Mesendoderm (in vitro differentiated cells): Measurements from ENCODE around the gene CNTN4.
A peak's percentile ranks its signal among the peaks of the same experiment; 100 is the strongest.

Experiments used
- DNase-seq: peaks from one replicate; pipeline ENCODE4 v3.0.0; 2013
- H2AK5ac ChIP-seq: 2 replicates; pipeline ENCODE4 v1.6.1; 2013; ENCODE audit warnings: low read length, inconsistent platforms
- H2BK120ac ChIP-seq: 2 replicates; pipeline ENCODE4 v1.6.1; 2013; ENCODE audit warnings: low read depth, mild to moderate bottlenecking, low read length, moderate library complexity, mixed read lengths
- H2BK15ac ChIP-seq: replicated peaks from 2 replicates; pipeline ENCODE4 v1.6.1; 2013; ENCODE audit warnings: low read depth, mild to moderate bottlenecking, moderate library complexity
- H2BK5ac ChIP-seq: 2 replicates; pipeline ENCODE4 v1.6.1; 2013; ENCODE audit warnings: low read length, inconsistent platforms
- H3K18ac ChIP-seq: 2 replicates; pipeline ENCODE4 v1.6.1; 2013; ENCODE audit warnings: mild to moderate bottlenecking, low read length, mixed read lengths
- H3K23ac ChIP-seq: one replicate; pipeline ENCODE4 v1.6.1; 2013; ENCODE audit warnings: low read length
- H3K27ac ChIP-seq: 2 replicates; pipeline ENCODE4 v1.5.1; 2013; ENCODE audit warnings: low read depth, mild to moderate bottlenecking, inconsistent platforms, low read length, moderate library complexity
- H3K27me3 ChIP-seq: 2 replicates; pipeline ENCODE4 v1.6.1; 2013; ENCODE audit warnings: low read length, control low read depth, mild to moderate bottlenecking, inconsistent platforms; ENCODE audit not compliant: insufficient read depth, poor library complexity
- H3K36me3 ChIP-seq: 2 replicates; pipeline ENCODE4 v1.6.1; 2013; ENCODE audit warnings: low read length, inconsistent platforms; ENCODE audit not compliant: control insufficient read depth, insufficient read depth
- H3K4ac ChIP-seq: one replicate; pipeline ENCODE4 v1.6.1; 2013; ENCODE audit warnings: low read depth, mild to moderate bottlenecking, low read length, moderate library complexity
- H3K4me1 ChIP-seq: 2 replicates; pipeline ENCODE4 v1.6.1; 2013; ENCODE audit warnings: low read depth, low read length, inconsistent platforms; ENCODE audit not compliant: control insufficient read depth
- H3K4me2 ChIP-seq: 2 replicates; pipeline ENCODE4 v1.6.1; 2013; ENCODE audit warnings: low read length
- H3K4me3 ChIP-seq: 2 replicates; pipeline ENCODE4 v1.5.1; 2013; ENCODE audit warnings: mild to moderate bottlenecking, low read length
- H3K56ac ChIP-seq: one replicate; pipeline ENCODE4 v1.6.1; 2013; ENCODE audit warnings: low read length
- H3K79me1 ChIP-seq: 2 replicates; pipeline ENCODE4 v1.6.1; 2013; ENCODE audit warnings: low read length, inconsistent platforms
- H3K79me2 ChIP-seq: 2 replicates; pipeline ENCODE4 v1.6.1; 2013; ENCODE audit warnings: mild to moderate bottlenecking, low read length; ENCODE audit not compliant: control insufficient read depth, insufficient read depth
- H3K9ac ChIP-seq: 2 replicates; pipeline ENCODE4 v1.6.1; 2013; ENCODE audit warnings: low read length, inconsistent platforms
- H4K5ac ChIP-seq: one replicate; pipeline ENCODE4 v1.6.1; 2013; ENCODE audit warnings: low read length
- H4K8ac ChIP-seq: one replicate; pipeline ENCODE4 v1.6.1; 2013; ENCODE audit warnings: low read depth, mild to moderate bottlenecking, control low read depth, low read length, moderate library complexity
- WGBS: extraction: QIAGEN DNeasy Blood & Tissue Kit; methylation state at CpG from one replicate; pipeline ENCODE4 v1.1.7; 2013; ENCODE audit warnings: low lambda C conversion rate, missing lambda C conversion rate; ENCODE audit not compliant: insufficient coverage; ENCODE audit errors: extremely low coverage; 5-methylcytosine and 5-hydroxymethylcytosine counted together

The CNTN4 gene

DNA sequence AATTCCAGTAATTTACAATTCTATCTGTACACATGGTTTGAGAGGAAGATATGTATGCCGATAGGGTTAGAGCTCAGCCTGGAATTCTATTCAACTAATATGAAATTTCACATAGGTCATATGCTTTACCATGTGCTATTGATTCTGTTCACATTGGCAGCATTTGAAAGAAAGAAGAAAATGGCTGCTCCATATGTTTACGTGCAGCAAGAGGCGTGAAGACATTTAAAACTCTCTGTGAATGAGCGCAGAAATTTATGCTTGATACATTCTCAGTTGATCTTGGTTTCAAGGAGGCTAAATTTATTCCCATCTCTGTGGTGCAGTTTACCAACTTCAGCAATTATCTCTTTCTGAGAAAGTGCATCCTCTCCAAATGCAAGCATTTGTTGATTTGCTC, 478.9 kb downstream of the CNTN4 start:
- Histone ChIP-seq H2AK5ac (no peak overlapping the region), H3K18ac (no peak overlapping the region), H3K79me2 (no peaks in the 10 kb centered on the region), H3K4me2 (no peak overlapping the region), H3K79me1 (no peaks in the 10 kb centered on the region), H2BK120ac (no peak overlapping the region), H3K23ac (no peak overlapping the region), H3K4me1 (no peaks in the 10 kb centered on the region), H4K8ac (no peak overlapping the region), H3K36me3 (no peaks in the 10 kb centered on the region), H4K5ac (no peak overlapping the region), H2BK5ac (no peak overlapping the region), H3K4me3 (no peak overlapping the region), H3K27me3 (no peaks in the 10 kb centered on the region), H3K56ac (no peak overlapping the region), H3K27ac (no peak overlapping the region), H3K9ac (no peak overlapping the region), H3K4ac (no peak overlapping the region), H2BK15ac (no peak overlapping the region)
- WGBS, result no CpG with 5 or more reads among the region's 4 CpGs
- no peak for DNase-seq

DNA sequence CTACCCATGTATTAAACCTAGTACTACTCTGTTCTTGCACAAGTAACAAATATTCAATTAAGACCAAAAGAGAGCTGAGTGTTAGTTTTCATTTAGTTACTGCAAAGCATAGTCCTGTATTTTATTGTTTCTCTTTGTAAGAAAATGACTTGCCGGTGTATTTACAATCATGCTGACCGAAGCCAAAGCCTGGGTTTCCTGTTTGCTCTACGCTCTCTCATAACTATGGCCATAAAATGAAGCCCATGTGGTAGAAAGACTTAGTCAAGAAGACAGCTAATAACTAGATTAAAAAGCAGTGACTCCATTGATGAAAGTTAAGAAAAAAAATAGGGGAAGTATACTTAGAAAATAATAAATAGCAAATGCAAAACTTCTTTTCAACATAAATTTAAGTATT, 479.9 kb downstream of the CNTN4 start:
- Histone ChIP-seq H3K56ac (no peak overlapping the region), H3K27ac (no peak overlapping the region), H3K23ac (no peak overlapping the region)

DNA sequence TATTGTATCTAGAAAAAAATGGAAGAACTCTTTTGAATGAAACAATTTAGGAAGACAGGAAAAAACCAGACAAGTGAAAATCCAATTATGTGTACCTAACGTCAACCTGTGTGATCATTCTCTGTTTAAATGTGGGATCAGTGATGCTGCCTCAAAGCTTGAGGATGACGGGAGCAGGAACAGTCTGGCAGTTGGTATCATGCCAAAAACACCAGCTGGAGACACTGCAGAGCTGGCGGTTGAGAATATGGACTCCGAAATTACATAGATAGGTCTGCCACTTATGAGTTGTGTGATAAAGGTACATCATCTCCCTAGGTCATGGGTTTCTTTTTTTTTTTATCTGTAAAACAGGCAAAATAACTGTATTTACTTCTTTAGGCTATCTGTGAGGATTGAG, 480.5 kb downstream of the CNTN4 start:
- H3K4me3 ChIP-seq, result no peak overlapping the region
- no peaks in the 10 kb centered on the region for H3K27me3 ChIP-seq
- no peak overlapping the region for H3K4me2 ChIP-seq
- no peak overlapping the region for H3K18ac ChIP-seq
- no peaks in the 10 kb centered on the region for H3K79me2 ChIP-seq
- DNase-seq, result no peak
- H3K56ac ChIP-seq, result no peak overlapping the region
- no peak overlapping the region for H2BK120ac ChIP-seq
- H3K79me1 ChIP-seq, result no peaks in the 10 kb centered on the region
- H4K5ac ChIP-seq, result no peak overlapping the region
- no peak overlapping the region for H4K8ac ChIP-seq
- no peaks in the 10 kb centered on the region for H3K36me3 ChIP-seq
- no peak overlapping the region for H2AK5ac ChIP-seq
- no peak overlapping the region for H3K23ac ChIP-seq
- no peak overlapping the region for H2BK5ac ChIP-seq
- WGBS, result no CpG with 5 or more reads among the region's 4 CpGs
- H3K4me1 ChIP-seq, result no peaks in the 10 kb centered on the region
- no peak overlapping the region for H3K9ac ChIP-seq
- H2BK15ac ChIP-seq, result no peak overlapping the region
- no peak overlapping the region for H3K4ac ChIP-seq
- no peak overlapping the region for H3K27ac ChIP-seq

More for the DNA sequence above, 479.9 kb downstream of the CNTN4 start:
- Histone ChIP-seq H2BK5ac (no peak overlapping the region), H3K79me2 (no peaks in the 10 kb centered on the region), H3K9ac (no peak overlapping the region), H3K36me3 (no peaks in the 10 kb centered on the region), H2AK5ac (no peak overlapping the region), H3K4me2 (no peak overlapping the region), H3K27me3 (no peaks in the 10 kb centered on the region), H3K79me1 (no peaks in the 10 kb centered on the region), H4K8ac (no peak overlapping the region), H2BK15ac (no peak overlapping the region), H3K4ac (no peak overlapping the region), H3K4me3 (no peak overlapping the region), H3K18ac (no peak overlapping the region), H3K4me1 (no peaks in the 10 kb centered on the region), H2BK120ac (no peak overlapping the region), H4K5ac (no peak overlapping the region)
- WGBS, result no CpG with 5 or more reads among the region's 3 CpGs
- DNase-seq, result no peak

DNA sequence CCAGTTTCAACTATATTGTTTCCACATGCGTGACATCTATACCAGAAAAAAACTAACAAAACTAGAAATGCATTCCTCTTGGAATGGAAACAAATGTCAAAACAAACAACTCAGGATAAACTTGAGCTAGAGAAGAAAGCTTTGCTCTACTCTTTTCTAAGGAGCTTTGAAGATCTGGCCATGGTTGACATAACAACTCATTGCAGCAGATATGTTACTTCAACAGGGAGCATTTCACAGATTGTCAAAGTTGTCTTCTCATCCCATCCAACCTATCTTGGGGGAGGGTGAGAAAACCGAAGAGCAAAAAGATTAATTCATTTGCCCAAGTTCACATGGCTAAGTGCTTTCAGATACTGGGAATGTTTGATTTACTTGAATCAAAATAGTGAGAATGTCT, 484.4 kb downstream of the CNTN4 start:
- H3K27me3 ChIP-seq, result no peaks in the 10 kb centered on the region
- H2AK5ac ChIP-seq, result no peak overlapping the region
- no peak overlapping the region for H3K4me3 ChIP-seq
- H4K8ac ChIP-seq, result no peak overlapping the region
- no peaks in the 10 kb centered on the region for H3K36me3 ChIP-seq
- no peak overlapping the region for H3K4me2 ChIP-seq
- H3K4ac ChIP-seq, result no peak overlapping the region
- no peak overlapping the region for H3K9ac ChIP-seq
- H4K5ac ChIP-seq, result no peak overlapping the region
- no peak overlapping the region for H2BK120ac ChIP-seq
- no peaks in the 10 kb centered on the region for H3K79me2 ChIP-seq
- H3K4me1 ChIP-seq, result no peaks in the 10 kb centered on the region
- no peak overlapping the region for H3K56ac ChIP-seq
- no peak overlapping the region for H3K27ac ChIP-seq
- DNase-seq, result no peak
- no peak overlapping the region for H3K18ac ChIP-seq
- no peak overlapping the region for H2BK15ac ChIP-seq
- no peaks in the 10 kb centered on the region for H3K79me1 ChIP-seq
- no peak overlapping the region for H2BK5ac ChIP-seq
- no CpG with 5 or more reads among the region's 2 CpGs for WGBS
- H3K23ac ChIP-seq, result no peak overlapping the region

GRCh38 chr3:2589336-2589969, 490.8 kb downstream of the CNTN4 start:
- Histone ChIP-seq H3K9ac (no peak overlapping the region), H2BK5ac (no peak overlapping the region), H3K36me3 (no peaks in the 10 kb centered on the region), H3K4me1 (no peaks in the 10 kb centered on the region), H3K18ac (no peak overlapping the region), H4K5ac (no peak overlapping the region), H4K8ac (no peak overlapping the region), H3K27ac (no peak overlapping the region), H3K4ac (no peak overlapping the region), H3K79me1 (no peaks in the 10 kb centered on the region), H2AK5ac (no peak overlapping the region), H2BK15ac (no peak overlapping the region), H2BK120ac (no peak overlapping the region), H3K56ac (no peak overlapping the region), H3K79me2 (no peaks in the 10 kb centered on the region), H3K23ac (no peak overlapping the region), H3K27me3 (no peaks in the 10 kb centered on the region), H3K4me3 (no peak overlapping the region), H3K4me2 (no peak overlapping the region)
- no CpG with 5 or more reads among the region's 6 CpGs for WGBS
- DNase-seq, result no peak

GRCh38 chr3:2595486-2595885, 496.8 kb downstream of the CNTN4 start:
- Histone ChIP-seq H2BK5ac (no peak overlapping the region), H3K4ac (no peak overlapping the region), H3K4me2 (no peak overlapping the region), H3K27me3 (no peaks in the 10 kb centered on the region), H3K27ac (no peak overlapping the region), H4K8ac (no peak overlapping the region), H3K9ac (no peak overlapping the region), H2BK15ac (no peak overlapping the region), H3K23ac (no peak overlapping the region), H3K36me3 (no peaks in the 10 kb centered on the region), H3K79me1 (no peaks in the 10 kb centered on the region), H3K4me3 (no peak overlapping the region), H2BK120ac (no peak overlapping the region), H3K4me1 (no peaks in the 10 kb centered on the region), H3K56ac (no peak overlapping the region), H3K79me2 (no peaks in the 10 kb centered on the region), H4K5ac (no peak overlapping the region), H3K18ac (no peak overlapping the region), H2AK5ac (no peak overlapping the region)
- peak; percentile 35 for DNase-seq
- WGBS, result no CpG with 5 or more reads among the region's 4 CpGs
